Activated T-cell treated with anti-CD3 and anti-CD28 coated beads, Interleukin-2, amount 50 U/mL, for 24 hours (primary cell): ENCODE measurements around the gene ZFAND3.

ENCODE experiments used
- DNase-seq: peaks from one replicate; pipeline ENCODE4 v3.0.0-alpha.2; 2020
- H3K27ac Mint-ChIP-seq: 2 replicates; pipeline ENCODE4 v1.8.0; 2020; ENCODE audit warnings: mild to moderate bottlenecking, mixed read lengths
- H3K27me3 Mint-ChIP-seq: 2 replicates; pipeline ENCODE4 v1.8.0; 2020; ENCODE audit warnings: mixed read lengths
- H3K36me3 Mint-ChIP-seq: 2 replicates; pipeline ENCODE4 v1.8.0; 2020; ENCODE audit warnings: low read depth, mixed read lengths
- H3K4me1 Mint-ChIP-seq: 2 replicates; pipeline ENCODE4 v1.8.0; 2020; ENCODE audit warnings: low read depth, mixed read lengths
- H3K4me3 Mint-ChIP-seq: 2 replicates; pipeline ENCODE4 v1.8.0; 2020; ENCODE audit warnings: mild to moderate bottlenecking, moderate library complexity, mixed read lengths
- H3K9me3 Mint-ChIP-seq: 2 replicates; pipeline ENCODE4 v1.8.0; 2020; ENCODE audit warnings: mixed read lengths

The ZFAND3 gene

DNA sequence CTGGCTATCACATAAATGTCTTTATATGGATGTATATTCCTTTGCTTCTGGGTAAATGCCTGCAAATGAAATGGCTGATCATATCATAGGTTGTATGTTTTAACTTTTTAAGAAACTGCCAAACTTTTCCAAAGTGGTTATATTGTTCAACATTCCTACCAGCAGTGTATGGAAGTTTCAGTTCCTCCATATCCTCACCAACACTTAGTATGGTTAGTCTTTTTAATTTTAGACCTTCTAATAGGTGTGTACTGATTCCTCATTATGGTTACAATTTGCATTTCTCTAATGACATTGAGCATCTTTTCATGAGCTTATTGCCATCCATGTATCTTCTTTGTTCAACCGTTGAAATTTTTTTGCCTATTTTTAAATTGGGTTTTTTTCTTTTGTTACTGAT lies 155.4 kb downstream of the ZFAND3 start:
- Mint-ChIP-seq H3K4me1 (peaks cover 51% of the 10 kb centered on the region), H3K4me3 (no peak overlapping the region), H3K27me3 (no peaks in the 10 kb centered on the region), H3K36me3 (peaks cover 30% of the 10 kb centered on the region), H3K9me3 (peaks cover 5% of the 10 kb centered on the region), H3K27ac (no peak overlapping the region)
- DNase-seq: no peak

DNA sequence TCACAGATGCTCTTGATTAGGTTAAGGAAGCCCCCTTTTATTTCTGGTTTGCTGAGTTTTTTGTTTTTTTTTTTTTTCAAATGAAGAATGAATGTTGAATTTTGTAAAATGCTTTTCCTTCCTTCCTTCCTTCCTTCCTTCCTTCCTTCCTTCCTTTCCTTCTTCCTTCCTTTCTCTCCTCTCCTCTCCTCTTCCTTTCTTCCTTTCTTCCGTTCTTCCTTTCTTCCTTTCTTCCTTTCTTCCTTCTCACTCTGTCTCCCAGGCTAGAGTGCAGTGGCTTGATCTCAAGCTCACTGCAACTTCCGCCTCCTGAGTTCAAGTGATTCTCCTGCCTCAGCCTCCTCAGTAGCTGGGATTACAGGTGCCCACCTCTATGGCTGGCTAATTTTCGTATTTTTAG lies 158.2 kb downstream of the ZFAND3 start:
- no peak for DNase-seq
- Mint-ChIP-seq H3K27me3 (no peaks in the 10 kb centered on the region), H3K9me3 (peaks cover 5% of the 10 kb centered on the region), H3K4me3 (no peak overlapping the region), H3K36me3 (peaks cover 30% of the 10 kb centered on the region), H3K4me1 (peaks cover 50% of the 10 kb centered on the region), H3K27ac (no peak overlapping the region)

DNA sequence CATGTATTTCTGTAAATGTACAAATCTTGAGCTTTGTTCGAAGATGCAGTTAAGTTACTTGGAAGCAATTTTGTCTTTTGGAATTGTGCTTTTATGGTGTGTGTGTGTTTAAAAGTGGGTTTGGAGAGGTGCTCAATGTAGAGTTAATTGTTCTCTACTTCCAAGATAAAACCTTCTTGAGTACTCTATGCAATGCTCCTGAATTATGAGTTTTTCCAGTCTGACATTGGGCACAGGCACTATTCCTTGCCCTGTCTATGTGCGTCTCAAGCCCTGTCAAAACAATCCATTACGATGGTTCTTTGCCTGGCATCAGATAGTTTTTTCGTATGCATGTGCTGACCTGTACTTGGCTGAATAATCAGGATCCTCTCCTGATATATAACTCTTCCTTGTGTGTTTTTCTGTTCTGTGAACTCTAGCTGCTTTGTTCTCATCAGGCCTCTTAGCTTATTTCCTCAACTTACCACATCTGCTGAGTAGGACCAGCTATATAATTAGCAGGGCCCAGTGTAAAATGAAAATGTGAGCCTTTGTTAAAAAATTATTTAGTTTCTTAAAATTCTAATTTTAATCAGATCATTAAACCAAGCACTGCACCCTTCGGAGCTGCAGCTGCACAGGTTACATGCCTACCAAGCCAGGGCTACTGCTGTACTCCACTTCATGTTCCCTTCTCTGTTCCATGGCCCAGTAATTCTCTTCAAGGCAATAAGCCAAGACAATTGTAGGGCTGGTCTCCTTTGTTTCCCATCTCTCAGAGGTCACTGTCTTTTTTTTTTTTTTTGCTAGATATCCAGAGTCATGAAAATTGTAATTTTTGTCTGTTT lies 160.1 kb downstream of the ZFAND3 start:
- H3K9me3 Mint-ChIP-seq: no peaks in the 10 kb centered on the region
- H3K27me3 Mint-ChIP-seq: no peaks in the 10 kb centered on the region
- no peak overlapping the region for H3K27ac Mint-ChIP-seq
- peaks cover 20% of the 10 kb centered on the region for H3K36me3 Mint-ChIP-seq
- H3K4me3 Mint-ChIP-seq: no peak overlapping the region
- H3K4me1 Mint-ChIP-seq: peaks cover 60% of the 10 kb centered on the region
- DNase-seq: no peak

DNA sequence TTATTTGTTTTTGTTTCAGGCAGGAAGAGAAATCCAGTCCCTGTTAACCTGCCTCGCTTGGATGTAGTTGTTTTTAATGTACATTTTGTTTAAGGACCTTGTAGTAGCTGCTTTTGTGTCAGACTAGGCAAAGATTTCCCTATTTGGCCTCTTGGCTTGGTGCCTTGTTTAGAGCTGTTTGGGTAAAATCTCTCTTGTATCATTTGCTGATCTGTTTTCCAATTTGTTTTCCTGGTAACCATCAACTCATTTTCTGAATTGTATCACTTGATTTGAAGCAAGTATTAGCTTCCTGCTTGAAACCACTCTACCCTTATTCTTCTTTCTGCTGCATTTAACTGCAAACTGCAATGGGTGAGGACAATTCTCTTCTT lies 160.7 kb downstream of the ZFAND3 start:
- Mint-ChIP-seq H3K36me3 (peaks cover 14% of the 10 kb centered on the region), H3K4me3 (no peak overlapping the region), H3K27me3 (no peaks in the 10 kb centered on the region), H3K27ac (no peak overlapping the region), H3K4me1 (peaks cover 66% of the 10 kb centered on the region), H3K9me3 (no peaks in the 10 kb centered on the region)
- DNase-seq: no peak

DNA sequence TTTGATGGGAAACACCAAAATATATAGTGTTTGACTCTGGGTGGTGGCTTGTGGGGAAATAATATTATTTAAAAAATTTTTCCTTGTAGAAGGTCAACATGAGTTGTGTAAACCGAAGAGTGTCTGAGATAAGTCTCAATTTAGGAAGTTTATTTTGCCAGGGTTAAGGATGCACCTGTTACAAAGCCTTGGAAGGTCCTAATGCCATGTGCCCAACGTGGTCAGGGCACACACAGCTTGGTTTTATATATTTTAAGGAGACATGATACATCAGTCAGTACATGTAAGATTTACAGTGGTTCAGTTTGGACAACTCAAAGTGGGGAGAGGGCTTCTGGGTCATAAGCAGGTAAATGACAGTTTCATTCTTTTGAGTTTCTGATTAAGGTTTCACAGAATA lies 162.1 kb downstream of the ZFAND3 start:
- Mint-ChIP-seq H3K27me3 (no peaks in the 10 kb centered on the region), H3K36me3 (peaks cover 5% of the 10 kb centered on the region), H3K27ac (no peak overlapping the region), H3K9me3 (no peaks in the 10 kb centered on the region), H3K4me1 (peaks cover 76% of the 10 kb centered on the region), H3K4me3 (no peak overlapping the region)
- DNase-seq: no peak

DNA sequence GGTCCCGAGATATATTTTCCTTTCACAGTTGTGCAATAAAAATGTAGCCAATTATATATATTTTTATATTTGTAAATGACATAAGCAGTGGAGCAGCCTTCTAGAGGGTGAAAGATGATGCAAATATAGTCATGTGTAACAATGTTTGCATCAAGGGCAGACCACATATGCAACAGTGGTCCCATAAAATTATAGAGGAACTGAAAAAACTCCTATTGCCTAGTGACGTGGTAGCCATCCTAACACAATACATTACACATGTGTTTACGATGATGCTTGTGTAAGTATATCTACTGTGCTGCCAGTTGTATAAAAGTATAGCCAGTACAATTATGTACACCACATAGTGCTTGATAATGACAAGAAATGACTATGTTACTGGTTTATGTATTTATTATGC lies 162.8 kb downstream of the ZFAND3 start:
- H3K4me1 Mint-ChIP-seq: peaks cover 81% of the 10 kb centered on the region
- no peak overlapping the region for H3K4me3 Mint-ChIP-seq
- no peak overlapping the region for H3K27ac Mint-ChIP-seq
- H3K36me3 Mint-ChIP-seq: peaks cover 4% of the 10 kb centered on the region
- H3K27me3 Mint-ChIP-seq: no peaks in the 10 kb centered on the region
- no peaks in the 10 kb centered on the region for H3K9me3 Mint-ChIP-seq
- DNase-seq: no peak

DNA sequence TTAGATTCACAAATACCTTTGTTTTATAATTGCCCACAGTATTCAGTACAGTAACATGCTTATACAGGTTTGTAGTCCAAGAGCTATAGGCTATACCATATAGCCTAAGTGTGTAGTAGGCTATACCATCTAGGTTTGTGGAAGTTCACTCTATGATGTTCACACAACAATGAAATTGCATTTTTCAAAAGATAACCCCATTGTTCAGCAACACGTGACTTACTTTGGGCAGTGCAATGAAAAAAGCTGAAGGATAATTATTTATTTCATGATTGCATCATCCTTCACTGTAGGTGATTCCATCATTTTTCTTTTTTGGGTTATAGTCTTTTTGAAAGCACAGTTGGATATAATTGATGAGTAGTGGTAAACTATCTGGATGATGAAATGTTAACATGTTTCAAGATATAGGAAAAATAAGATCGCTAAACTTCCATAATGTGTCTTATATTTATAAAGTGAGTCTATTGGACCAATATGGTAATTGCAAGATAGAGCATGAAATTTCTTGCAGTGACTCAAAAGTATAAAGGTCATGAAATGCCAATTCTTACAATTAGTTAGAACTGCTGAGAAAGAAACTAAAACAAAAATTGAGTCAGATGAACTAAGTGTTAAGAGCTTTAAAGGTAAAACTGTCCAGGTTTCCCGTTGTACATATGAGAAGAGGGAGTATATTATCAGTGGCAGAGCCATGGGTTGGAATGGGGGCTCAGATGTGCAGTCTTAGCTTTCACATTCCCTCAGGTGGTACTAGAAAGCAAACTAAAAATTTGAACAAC lies 164.4 kb downstream of the ZFAND3 start:
- H3K36me3 Mint-ChIP-seq: peaks cover 3% of the 10 kb centered on the region
- H3K27ac Mint-ChIP-seq: peak overlapping the region; percentile 83
- H3K27me3 Mint-ChIP-seq: no peaks in the 10 kb centered on the region
- no peak for DNase-seq
- H3K4me3 Mint-ChIP-seq: peak overlapping the region; percentile 26
- H3K9me3 Mint-ChIP-seq: no peaks in the 10 kb centered on the region
- H3K4me1 Mint-ChIP-seq: peaks cover 80% of the 10 kb centered on the region

DNA sequence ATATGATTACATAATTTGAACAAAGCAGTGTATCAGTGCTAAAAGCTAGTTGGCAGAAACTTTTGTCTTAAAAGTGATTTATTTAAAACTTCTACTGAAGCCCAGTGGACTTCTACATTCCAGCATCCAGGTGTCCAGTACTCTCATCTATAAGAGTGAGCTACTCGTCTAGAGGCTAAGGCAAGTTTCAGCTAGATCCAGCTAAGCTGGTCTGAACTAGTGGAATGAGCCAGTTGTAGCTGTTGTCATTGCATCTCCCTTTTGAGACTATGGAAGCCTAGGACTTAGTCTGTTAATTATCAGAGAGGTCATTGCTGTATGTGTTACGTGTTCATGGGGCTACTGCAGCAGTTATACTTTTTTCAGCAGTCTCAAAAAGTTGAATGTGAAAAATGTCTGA lies 165.1 kb downstream of the ZFAND3 start:
- no peak for DNase-seq
- H3K4me3 Mint-ChIP-seq: peak overlapping the region; percentile 26
- H3K27ac Mint-ChIP-seq: peak overlapping the region; percentile 83
- H3K9me3 Mint-ChIP-seq: no peaks in the 10 kb centered on the region
- peaks cover 78% of the 10 kb centered on the region for H3K4me1 Mint-ChIP-seq
- H3K27me3 Mint-ChIP-seq: no peaks in the 10 kb centered on the region
- peaks cover 3% of the 10 kb centered on the region for H3K36me3 Mint-ChIP-seq

DNA sequence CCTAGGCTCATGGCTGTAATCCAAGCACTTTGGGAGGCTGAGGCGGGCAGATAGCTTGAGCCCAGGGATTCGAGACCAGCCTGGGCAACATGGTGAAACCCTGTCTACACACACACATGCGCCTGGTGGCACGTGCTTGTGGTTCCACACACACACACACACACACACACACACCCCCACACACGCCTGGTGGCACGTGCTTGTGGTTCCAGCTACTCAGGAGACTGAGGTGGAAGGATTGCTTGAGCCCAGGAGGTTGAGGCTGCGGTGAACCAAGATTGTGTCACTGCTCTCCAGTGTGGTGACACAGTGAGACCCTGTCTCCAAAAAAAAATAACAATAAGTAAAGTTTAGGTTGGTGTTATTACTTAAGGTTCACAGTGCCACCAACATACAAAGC lies 165.8 kb downstream of the ZFAND3 start:
- DNase-seq: peak; percentile 57
- Mint-ChIP-seq H3K27ac (peak overlapping the region; percentile 68), H3K4me1 (peaks cover 79% of the 10 kb centered on the region), H3K36me3 (peaks cover 3% of the 10 kb centered on the region), H3K4me3 (no peak overlapping the region), H3K9me3 (no peaks in the 10 kb centered on the region), H3K27me3 (no peaks in the 10 kb centered on the region)

DNA sequence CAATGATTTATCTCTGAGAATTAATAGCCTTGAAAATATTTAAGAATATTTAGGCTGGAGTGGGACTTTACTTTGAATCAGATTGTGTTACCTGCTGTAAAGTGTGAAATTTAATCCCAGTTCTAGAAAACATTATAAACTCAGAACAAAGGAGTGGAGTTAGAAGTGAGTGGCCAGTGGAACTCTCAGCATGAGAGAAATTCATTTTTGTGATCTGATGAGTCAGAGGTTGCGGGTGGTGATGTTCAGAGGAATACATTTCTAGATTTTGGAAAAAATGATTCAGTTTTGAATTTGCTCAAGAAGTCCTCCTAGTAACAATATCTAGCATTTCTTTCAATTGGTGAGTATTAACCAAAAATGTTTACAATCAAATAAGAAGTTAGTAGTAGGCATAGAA lies 167.5 kb downstream of the ZFAND3 start:
- H3K9me3 Mint-ChIP-seq: no peaks in the 10 kb centered on the region
- peak overlapping the region; percentile 3 for H3K4me3 Mint-ChIP-seq
- no peak for DNase-seq

DNA sequence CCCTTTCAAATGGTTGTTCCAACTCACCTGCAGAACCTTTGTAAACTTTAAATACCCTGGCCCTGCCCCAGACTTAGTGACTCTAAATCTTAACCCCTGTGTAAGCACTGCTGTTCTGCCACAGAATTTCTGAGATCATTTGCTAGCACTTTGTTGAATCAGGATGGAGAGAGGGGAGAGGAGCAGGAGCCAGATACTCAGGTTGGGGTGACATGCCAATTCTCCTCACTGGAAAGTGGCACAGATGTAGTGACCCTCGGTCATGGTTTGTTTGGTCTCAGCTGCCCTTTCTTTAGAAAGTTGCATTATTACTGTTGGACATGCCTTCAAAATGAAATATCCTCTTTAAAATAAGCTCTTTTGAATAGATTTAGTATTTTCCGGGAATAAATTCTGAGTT lies 168.0 kb downstream of the ZFAND3 start:
- Mint-ChIP-seq H3K36me3 (peaks cover 3% of the 10 kb centered on the region), H3K9me3 (no peaks in the 10 kb centered on the region), H3K4me1 (peaks cover 75% of the 10 kb centered on the region), H3K27ac (peak overlapping the region; percentile 82), H3K27me3 (no peaks in the 10 kb centered on the region), H3K4me3 (peak overlapping the region; percentile 3)
- no peak for DNase-seq

More for the DNA sequence above, 167.5 kb downstream of the ZFAND3 start:
- peaks cover 3% of the 10 kb centered on the region for H3K36me3 Mint-ChIP-seq
- H3K27me3 Mint-ChIP-seq: no peaks in the 10 kb centered on the region
- peak overlapping the region; percentile 82 for H3K27ac Mint-ChIP-seq
- H3K4me1 Mint-ChIP-seq: peaks cover 72% of the 10 kb centered on the region

DNA sequence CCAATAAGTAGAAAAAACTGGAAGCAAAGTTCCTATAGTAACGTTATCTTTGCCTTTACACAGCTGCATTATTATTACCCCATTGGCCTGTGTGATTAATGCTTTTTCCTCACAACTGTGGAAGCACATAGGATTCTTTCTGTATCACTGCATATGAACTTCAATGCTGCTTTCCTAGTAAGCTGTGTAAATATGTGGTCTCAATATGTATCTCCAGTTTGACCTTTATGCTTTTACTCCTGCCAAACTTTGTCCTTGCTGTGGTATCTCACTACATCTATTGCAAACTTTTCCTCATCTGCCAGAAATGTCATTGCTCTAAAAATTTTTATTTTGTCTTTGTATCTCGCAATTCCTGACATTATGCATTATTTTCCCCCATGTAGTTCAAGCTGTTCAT lies 168.6 kb downstream of the ZFAND3 start:
- DNase-seq: no peak
- Mint-ChIP-seq H3K4me3 (no peak overlapping the region), H3K36me3 (peaks cover 3% of the 10 kb centered on the region), H3K4me1 (peaks cover 78% of the 10 kb centered on the region), H3K9me3 (no peaks in the 10 kb centered on the region), H3K27me3 (no peaks in the 10 kb centered on the region), H3K27ac (no peak overlapping the region)

DNA sequence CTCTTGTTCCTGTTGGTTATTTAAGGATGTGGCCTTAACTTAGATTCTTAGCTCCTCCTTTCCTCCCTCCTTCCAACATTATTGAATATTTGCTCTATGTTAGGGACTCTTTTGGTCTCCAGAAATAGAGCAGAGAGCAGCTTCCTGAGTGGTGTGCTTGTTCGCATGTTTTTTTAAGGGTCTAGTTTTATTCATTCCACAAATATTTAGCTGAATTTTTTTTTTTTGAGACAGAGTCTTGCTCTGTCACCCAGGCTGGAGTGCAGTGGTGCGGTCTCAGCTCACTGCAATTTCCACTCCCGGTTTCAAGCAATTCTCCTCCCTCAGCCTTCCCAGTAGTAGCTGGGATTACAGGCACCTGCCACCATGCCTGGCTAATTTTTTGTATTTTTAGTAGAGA lies 169.2 kb downstream of the ZFAND3 start:
- Mint-ChIP-seq H3K27ac (no peak overlapping the region), H3K9me3 (no peaks in the 10 kb centered on the region), H3K36me3 (peaks cover under 1% of the 10 kb centered on the region), H3K27me3 (no peaks in the 10 kb centered on the region), H3K4me3 (no peak overlapping the region), H3K4me1 (peaks cover 74% of the 10 kb centered on the region)
- DNase-seq: no peak

DNA sequence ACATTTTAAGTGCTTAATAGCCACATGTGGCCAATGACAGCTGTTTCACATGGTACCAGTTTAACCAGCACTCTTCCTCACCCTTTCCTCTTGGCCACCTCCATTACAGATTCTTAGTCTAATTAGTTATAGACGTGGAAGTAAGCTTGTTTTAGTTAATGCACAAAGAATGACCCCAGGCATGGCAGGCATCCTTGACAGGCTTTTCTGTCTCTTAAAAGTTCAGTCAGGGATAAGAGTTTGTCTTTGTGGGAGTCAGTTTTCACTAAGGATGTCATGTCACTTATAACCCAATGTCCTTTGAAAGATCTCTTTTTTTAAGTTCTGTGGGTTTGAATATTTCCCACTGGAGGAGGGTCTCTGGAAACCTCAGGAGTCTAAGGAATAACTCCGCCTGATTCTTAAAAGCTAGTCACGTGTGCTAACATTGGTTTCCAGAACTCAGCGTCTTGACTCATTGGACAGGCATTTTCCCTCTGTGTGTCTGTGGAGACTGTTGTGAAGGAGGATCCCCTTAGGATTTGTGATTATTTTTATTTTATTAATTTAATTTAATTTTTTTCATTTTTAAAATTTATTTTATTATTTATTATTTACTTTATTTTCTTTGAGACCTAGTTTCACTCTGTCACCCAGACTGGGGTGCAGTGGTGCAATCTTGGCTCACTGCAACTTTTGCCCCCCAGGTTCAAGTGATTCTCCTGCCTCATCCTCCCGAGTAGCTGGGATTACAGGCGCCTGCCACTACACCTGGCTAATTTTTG lies 171.4 kb downstream of the ZFAND3 start:
- H3K27me3 Mint-ChIP-seq: no peaks in the 10 kb centered on the region
- no peaks in the 10 kb centered on the region for H3K9me3 Mint-ChIP-seq
- peaks cover 63% of the 10 kb centered on the region for H3K4me1 Mint-ChIP-seq
- no peak overlapping the region for H3K4me3 Mint-ChIP-seq
- H3K36me3 Mint-ChIP-seq: no peaks in the 10 kb centered on the region
- no peak overlapping the region for H3K27ac Mint-ChIP-seq
- no peak for DNase-seq
